HepG2 (cell line): ENCODE results near the gene LNPK. TPM values are rescaled to one million over a fixed set of nuclear protein-coding genes. Genes with fewer than 3 reads are reported as not detected.

Source experiments
- FOXM1 ChIP-seq: sonication (generic); formaldehyde crosslinking; IDR thresholded peaks from 2 replicates; pipeline ENCODE4 v1.5.0; 2020; ENCODE audit warnings: missing genetic modification reagents
- HMGA1 ChIP-seq: sonication (generic); formaldehyde crosslinking; conservative IDR thresholded peaks from 2 replicates; pipeline ENCODE4 v1.4.0; 2020; ENCODE audit warnings: missing genetic modification reagents
- HNF4G ChIP-seq, 2 experiments: sonication (generic) in 1 of 2; formaldehyde crosslinking in 1 of 2; IDR thresholded peaks; 2 replicates each; pipeline versions ENCODE4 v1.4.0 to v1.6.1; 2011 to 2020; ENCODE audit warnings: borderline replicate concordance in 2 of 2, low read depth in 2 of 2, mild to moderate bottlenecking in 2 of 2, low read length in 1 of 2, missing genetic modification reagents in 1 of 2, moderate library complexity in 1 of 2
- KAT8 ChIP-seq: IDR thresholded peaks from 2 replicates; pipeline ENCODE4 v1.6.1; 2016; ENCODE audit warnings: missing genetic modification reagents, missing compliant biosample characterization
- KDM5B ChIP-seq: sonication (generic); formaldehyde crosslinking; IDR thresholded peaks from 2 replicates; pipeline ENCODE4 v1.4.0; 2020; ENCODE audit warnings: missing genetic modification reagents, mild to moderate bottlenecking, borderline replicate concordance
- KLF15 ChIP-seq: sonication (generic); formaldehyde crosslinking; IDR thresholded peaks from 2 replicates; pipeline ENCODE4 v1.8.1; 2023; ENCODE audit warnings: borderline replicate concordance, mild to moderate bottlenecking, inconsistent platforms, missing genetic modification reagents, mixed read lengths
- KMT2A ChIP-seq: sonication (generic); formaldehyde crosslinking; IDR thresholded peaks from 2 replicates; pipeline ENCODE4 v1.4.0; 2020; ENCODE audit warnings: missing genetic modification reagents
- MAF1 ChIP-seq: sonication (generic); formaldehyde crosslinking; IDR thresholded peaks from 2 replicates; pipeline ENCODE4 v1.5.0; 2020; ENCODE audit warnings: missing genetic modification reagents, borderline replicate concordance
- MAFK ChIP-seq, 2 experiments: IDR thresholded peaks in 1 of 2; conservative IDR thresholded peaks in 1 of 2; 2 replicates each; pipeline ENCODE4 v1.6.1; 2011; ENCODE audit warnings: improper control_type of control experiment in 2 of 2, low read length in 2 of 2
- MLLT10 ChIP-seq: sonication (generic); formaldehyde crosslinking; IDR thresholded peaks from 2 replicates; pipeline ENCODE4 v1.4.0; 2020; ENCODE audit warnings: missing genetic modification reagents
- MXI1 ChIP-seq: IDR thresholded peaks from 3 replicates; pipeline ENCODE4 v1.6.1; 2012; ENCODE audit warnings: low read depth, low read length, inconsistent platforms, borderline replicate concordance
- MYC ChIP-seq: sonication (generic); formaldehyde crosslinking; IDR thresholded peaks from 2 replicates; pipeline ENCODE4 v1.9.0; 2021; ENCODE audit warnings: missing genetic modification reagents, borderline replicate concordance
- NFE2L1 ChIP-seq: sonication (generic); formaldehyde crosslinking; IDR thresholded peaks from 2 replicates; pipeline ENCODE4 v1.4.0; 2020; ENCODE audit warnings: missing genetic modification reagents, mild to moderate bottlenecking, borderline replicate concordance
- SMARCE1 ChIP-seq: fragments of 450-650 bp; IDR thresholded peaks from 2 replicates; pipeline ENCODE4 v1.6.1; 2017; ENCODE audit warnings: borderline replicate concordance
- SNRNP70 ChIP-seq: fragments of 200-400 bp; formaldehyde crosslinking; IDR thresholded peaks from 2 replicates; pipeline ENCODE4 v1.6.1; 2017; ENCODE audit warnings: mild to moderate bottlenecking, low read depth, low read length, moderate library complexity
- SP4 ChIP-seq: sonication (generic); formaldehyde crosslinking; IDR thresholded peaks from 2 replicates; pipeline ENCODE4 v1.8.1; 2023; ENCODE audit warnings: mild to moderate bottlenecking, missing genetic modification reagents
- SYNCRIP ChIP-seq: fragments of 200-400 bp; formaldehyde crosslinking; IDR thresholded peaks from 2 replicates; pipeline ENCODE4 v1.6.1; 2018; ENCODE audit warnings: mild to moderate bottlenecking, low read depth, low read length; ENCODE audit not compliant: insufficient read depth
- ZBTB25 ChIP-seq: IDR thresholded peaks from 2 replicates; pipeline ENCODE4 v1.6.1; 2018; ENCODE audit warnings: missing genetic modification reagents
- ZMYM2 ChIP-seq: sonication (generic); formaldehyde crosslinking; IDR thresholded peaks from 2 replicates; pipeline ENCODE4 v1.8.0; 2022; ENCODE audit warnings: mild to moderate bottlenecking, missing genetic modification reagents
- ZNF101 ChIP-seq: sonication (generic); formaldehyde crosslinking; IDR thresholded peaks from 2 replicates; pipeline ENCODE4 v1.4.0; 2020; ENCODE audit warnings: mild to moderate bottlenecking, low read depth, missing genetic modification reagents, borderline replicate concordance
- ZNF136 ChIP-seq: sonication (generic); formaldehyde crosslinking; IDR thresholded peaks from 2 replicates; pipeline ENCODE4 v1.8.1; 2022; ENCODE audit warnings: low read depth, mild to moderate bottlenecking, moderate library complexity, missing genetic modification reagents
- ZNF317 ChIP-seq: sonication (generic); formaldehyde crosslinking; IDR thresholded peaks from 2 replicates; pipeline ENCODE4 v1.5.0; 2020; ENCODE audit warnings: mild to moderate bottlenecking, missing genetic modification reagents
- ZNF550 ChIP-seq: sonication (generic); formaldehyde crosslinking; IDR thresholded peaks from 2 replicates; pipeline ENCODE4 v1.4.0; 2020; ENCODE audit warnings: mild to moderate bottlenecking, missing genetic modification reagents, borderline replicate concordance
- ZNF577 ChIP-seq: sonication (generic); formaldehyde crosslinking; IDR thresholded peaks from 2 replicates; pipeline ENCODE4 v1.4.0; 2020; ENCODE audit warnings: mild to moderate bottlenecking, low read depth, missing genetic modification reagents, borderline replicate concordance
- ZNF660 ChIP-seq: sonication (generic); formaldehyde crosslinking; IDR thresholded peaks from 2 replicates; pipeline ENCODE4 v1.5.1; 2020; ENCODE audit warnings: mild to moderate bottlenecking, low read depth, missing genetic modification reagents, borderline replicate concordance
- ZNF7 ChIP-seq: IDR thresholded peaks from 2 replicates; pipeline ENCODE4 v1.6.1; 2016; ENCODE audit warnings: missing biosample characterization, missing genetic modification reagents
- ZSCAN30 ChIP-seq: sonication (generic); formaldehyde crosslinking; IDR thresholded peaks from 2 replicates; pipeline ENCODE4 v1.5.0; 2020; ENCODE audit warnings: mild to moderate bottlenecking, missing genetic modification reagents
- polyA plus RNA-seq, 8 experiments: library from polyadenylated mRNA; depleted of rRNA in 3 of 8; stranded (reverse) in 7 of 8; unstranded in 1 of 8; fragments of >200 nt; fragmentation: Illumina TruSeq in 4 of 8; extraction: Trizol in 4 of 8; gene quantifications; 2 replicates each; pipeline versions ENCODE4 v1.2.1 to v1.2.3, GENCODE V29; 2011 to 2016; ENCODE audit warnings: low read depth in 4 of 8, missing spikeins in 1 of 8, mixed read lengths in 1 of 8; ENCODE audit not compliant: insufficient read depth in 1 of 8
- total RNA-seq, 5 experiments: library from RNA; depleted of rRNA; stranded (reverse); fragments of >200 nt; fragmentation: Illumina TruSeq; extraction: Trizol; gene quantifications; 2 replicates each; pipeline ENCODE4 v1.2.3, GENCODE V29; 2016; ENCODE audit warnings: low read depth in 1 of 5
- TF ChIP-seq, protein P1 (sequence below): sonication (generic); formaldehyde crosslinking; IDR thresholded peaks from 2 replicates; pipeline ENCODE4 v1.5.1; 2020; ENCODE audit warnings: missing genetic modification reagents, mild to moderate bottlenecking, borderline replicate concordance

LNPK gene
- total and polyA plus RNA-seq, 2 of the 13 experiments (the other 11 are each of a cell fraction or from before 2014, with no cell fraction given) = 25.4 to 26.1 TPM

DNA sequence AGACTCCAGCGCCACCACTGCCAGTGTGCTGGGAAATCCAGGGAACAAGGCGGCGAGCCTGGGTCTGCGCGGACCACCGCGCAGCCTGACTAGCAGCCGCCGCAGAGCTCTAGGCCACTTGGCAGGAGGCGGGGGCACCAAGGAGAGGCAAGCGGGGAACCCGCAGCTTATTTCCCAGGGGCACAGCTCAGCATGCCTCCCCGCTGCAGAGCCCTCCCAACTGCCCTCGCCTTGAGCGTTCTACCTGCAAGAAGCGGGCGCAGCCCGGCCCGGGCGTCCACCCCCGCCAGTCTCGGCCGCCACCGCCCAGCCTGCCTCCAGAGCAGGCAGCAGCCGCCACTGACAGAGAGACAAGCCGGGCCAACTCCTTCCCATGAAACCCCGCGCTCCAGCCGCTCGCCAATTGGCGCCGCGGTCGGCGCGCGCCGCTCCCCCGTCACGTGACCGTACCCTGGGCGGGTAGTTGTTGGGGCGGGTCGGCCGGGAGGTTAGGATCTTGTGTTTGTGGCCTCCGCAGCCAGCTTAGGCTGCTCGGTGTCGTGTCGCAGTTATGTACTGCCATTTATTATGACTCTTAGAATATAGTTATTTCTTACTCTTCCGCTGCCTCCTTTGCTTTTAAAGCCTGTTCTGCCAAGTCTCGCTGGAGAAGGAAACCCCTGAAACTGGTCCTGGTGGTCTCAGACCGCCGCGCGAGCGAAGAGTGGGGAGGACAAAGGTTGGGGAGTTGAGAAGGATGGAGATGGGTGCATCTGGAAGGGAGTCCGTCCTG lies at the start of gene LNPK (continued):
- TF ChIP-seq ZBTB25 = no peak; the same call in 1 of the 2 replicates
- TF ChIP-seq SMARCE1 = no peak
- TF ChIP-seq SNRNP70 = no peak
- no peak for TF ChIP-seq MAFK (conservative IDR thresholded peaks at IDR 0.05 in 1 of 2, IDR thresholded peaks at IDR 0.05 in 1 of 2; ENCODE audit: low read length in 2 of 2)
- TF ChIP-seq ZNF660 (CRISPR knock-in tag) = no peak
- TF ChIP-seq KMT2A (CRISPR knock-in tag) = peak; percentile 79; the same call in 1 of the 2 replicates
- no peak for TF ChIP-seq ZNF550 (CRISPR knock-in tag)
- TF ChIP-seq ZNF7 = no peak
- 0 out of 2 replicates have a peak, but pooled peaks have one; percentile 21 for TF ChIP-seq NFE2L1 (CRISPR knock-in tag)
- peak; percentile 85; the same call in 1 of the 3 replicates for TF ChIP-seq MXI1
- TF ChIP-seq HMGA1 = no peak
- TF ChIP-seq ZNF101 = no peak
- no peak for TF ChIP-seq SYNCRIP
- TF ChIP-seq MYC (CRISPR knock-in tag) = peak; percentile 73; the same call in 1 of the 2 replicates
- TF ChIP-seq ZMYM2 (CRISPR knock-in tag) = no peak
- peak; percentile 84 for TF ChIP-seq SP4 (CRISPR knock-in tag)
- peak; percentile 90 for TF ChIP-seq KLF15 (CRISPR knock-in tag)
- no peak for TF ChIP-seq FOXM1 (CRISPR knock-in tag)
- peak; percentile 96 for TF ChIP-seq KDM5B (CRISPR knock-in tag)
- peak; percentile 19; the same call in 1 of the 2 replicates for TF ChIP-seq HNF4G (IDR thresholded peaks at IDR 0.05; ENCODE audit: borderline replicate concordance, low read depth, low read length)
- TF ChIP-seq HNF4G (CRISPR knock-in tag; IDR thresholded peaks at IDR 0.05; ENCODE audit: borderline replicate concordance, low read depth) = no peak; the same call in 1 of the 2 replicates
- peak; percentile 91 for TF ChIP-seq KAT8
- TF ChIP-seq ZNF317 = peak; percentile 82
- no peak for TF ChIP-seq MLLT10
- TF ChIP-seq ZSCAN30 = no peak
- 0 out of 2 replicates have a peak, but pooled peaks have one; percentile 10 for TF ChIP-seq ZNF577 (CRISPR knock-in tag)
- TF ChIP-seq ZNF136 (CRISPR knock-in tag) = no peak; the same call in 1 of the 2 replicates
- TF ChIP-seq, protein P1, sequence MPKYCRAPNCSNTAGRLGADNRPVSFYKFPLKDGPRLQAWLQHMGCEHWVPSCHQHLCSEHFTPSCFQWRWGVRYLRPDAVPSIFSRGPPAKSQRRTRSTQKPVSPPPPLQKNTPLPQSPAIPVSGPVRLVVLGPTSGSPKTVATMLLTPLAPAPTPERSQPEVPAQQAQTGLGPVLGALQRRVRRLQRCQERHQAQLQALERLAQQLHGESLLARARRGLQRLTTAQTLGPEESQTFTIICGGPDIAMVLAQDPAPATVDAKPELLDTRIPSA (CRISPR knock-in tag) = peak; percentile 100
- no peak for TF ChIP-seq MAF1 (CRISPR knock-in tag)
